Esophagus squamous epithelium (tissue), 5 donors: ENCODE results near the gene NKX2-3. TPM values are rescaled to one million over a fixed set of nuclear protein-coding genes. Genes with fewer than 3 reads are reported as not detected.

ENCODE experiments used
- DNase-seq: peaks from one replicate; lab custom pipeline; 2025; lab: John Stamatoyannopoulos, UW
- H3K27ac ChIP-seq, 4 donors: fragments of 200-600 bp; sonication (generic); one replicate each; pipeline ENCODE4 v1.5.1; 2016 to 2019; ENCODE audit warnings: mild to moderate bottlenecking in 1 of 4
- H3K27me3 ChIP-seq, 4 donors: fragments of 200-600 bp; sonication (generic); 1 replicate in 3 of 4; 2 replicates in 1 of 4; pipeline versions ENCODE4 v1.5.1 to v1.6.0; 2017 to 2021; ENCODE audit warnings: antibody characterized with exemption in 1 of 4
- H3K36me3 ChIP-seq, 3 donors: fragments of 200-600 bp; sonication (generic); one replicate each; pipeline ENCODE4 v1.5.1; 2016 to 2019
- H3K4me1 ChIP-seq, 3 donors: fragments of 200-600 bp; sonication (generic); one replicate each; pipeline ENCODE4 v1.5.1; 2017 to 2019
- H3K4me3 ChIP-seq, 4 donors: fragments of 200-600 bp; sonication (generic); 1 replicate in 3 of 4; 2 replicates in 1 of 4; pipeline ENCODE4 v1.5.1; 2016 to 2019; ENCODE audit warnings: mild to moderate bottlenecking in 2 of 4, moderate library complexity in 1 of 4
- H3K9me3 ChIP-seq, 3 donors: fragments of 200-600 bp; sonication (generic); one replicate each; pipeline ENCODE4 v1.5.1; 2016 to 2019
- POLR2A ChIP-seq, 4 donors: fragments of 450-650 bp; IDR thresholded peaks; one replicate each; pipeline ENCODE4 v1.6.1; 2017; ENCODE audit warnings: antibody characterized with exemption in 4 of 4, mild to moderate bottlenecking in 4 of 4, moderate library complexity in 3 of 4
- WGBS, 2 donors: methylation state at CpG; one replicate each; pipeline ENCODE4 v1.1.5; 2018; 5-methylcytosine and 5-hydroxymethylcytosine counted together
- intact Hi-C: fragments of 100-400 bp; cut with DNase I; formaldehyde crosslinking; loops from one replicate; pipeline ENCODE4 v1.15.0; 2022
- total RNA-seq, 4 donors: library from RNA; depleted of rRNA; stranded (reverse); fragments of >200 nt; gene quantifications; one replicate each; pipeline ENCODE4 v1.1.0, GENCODE V29; 2016
- TF ChIP-seq, protein P1 (sequence below), 6 experiments: fragments of 450-650 bp in 4 of 6; fragments of 200-600 bp in 2 of 6; sonication (generic) in 2 of 6; IDR thresholded peaks; one replicate each; pipeline ENCODE4 v1.5.1; 2016 to 2019; ENCODE audit warnings: antibody characterized with exemption in 6 of 6, mild to moderate bottlenecking in 4 of 6, moderate library complexity in 4 of 6
- donor health status: DM: yes; HTN: yes; CAD: no.

Gene NKX2-3
- total RNA-seq, 4 donors from 2014 or later, result 0.19 to 0.40 TPM; not detected in 2

DNA sequence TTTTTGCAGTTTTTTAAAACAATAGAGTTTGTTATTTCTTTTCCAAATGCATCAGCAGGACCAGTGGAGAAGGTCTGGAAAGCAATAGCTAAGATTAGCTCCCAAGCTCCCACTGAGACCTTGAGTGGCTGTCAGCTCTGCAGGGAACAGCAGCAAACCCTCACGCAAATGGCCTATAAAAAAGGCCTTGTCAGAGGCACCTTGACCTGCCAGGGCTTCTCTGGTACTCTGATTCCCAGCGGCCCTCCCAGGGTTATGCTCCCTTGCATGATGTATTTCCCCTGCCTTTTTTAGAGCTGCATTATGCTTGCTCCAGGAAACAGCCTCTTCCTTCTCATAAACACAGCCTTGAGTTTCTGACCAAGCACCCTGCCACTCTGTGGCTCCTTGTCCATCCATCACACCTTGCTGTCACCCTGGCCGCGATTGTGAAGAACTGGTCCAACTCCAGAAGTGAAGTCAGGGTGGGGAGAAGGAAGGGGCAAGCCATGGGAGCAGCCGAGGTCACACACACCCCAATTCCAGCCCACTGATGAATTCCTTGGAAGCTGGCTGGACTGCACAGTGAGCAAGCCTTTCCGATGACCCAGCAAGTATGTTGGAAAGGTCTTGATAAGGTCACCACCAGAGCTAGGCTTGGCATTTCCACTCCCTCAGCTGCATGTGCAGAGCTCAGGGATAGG, 35.3 kb upstream of the NKX2-3 start:
- 54 to 55% methylated on average over 2 to 3 of the region's 6 CpGs for WGBS, 2 donors
- intact Hi-C loops, result no loop called here
- DNase-seq, result no peak
- peaks cover 0 to 64% (median 0%) of the 10 kb centered on the region in 4 donors for H3K27me3 ChIP-seq
- no peak overlapping the region for H3K4me3 ChIP-seq
- H3K4me1 ChIP-seq, result no peaks in the 10 kb centered on the region
- TF ChIP-seq, protein P1, sequence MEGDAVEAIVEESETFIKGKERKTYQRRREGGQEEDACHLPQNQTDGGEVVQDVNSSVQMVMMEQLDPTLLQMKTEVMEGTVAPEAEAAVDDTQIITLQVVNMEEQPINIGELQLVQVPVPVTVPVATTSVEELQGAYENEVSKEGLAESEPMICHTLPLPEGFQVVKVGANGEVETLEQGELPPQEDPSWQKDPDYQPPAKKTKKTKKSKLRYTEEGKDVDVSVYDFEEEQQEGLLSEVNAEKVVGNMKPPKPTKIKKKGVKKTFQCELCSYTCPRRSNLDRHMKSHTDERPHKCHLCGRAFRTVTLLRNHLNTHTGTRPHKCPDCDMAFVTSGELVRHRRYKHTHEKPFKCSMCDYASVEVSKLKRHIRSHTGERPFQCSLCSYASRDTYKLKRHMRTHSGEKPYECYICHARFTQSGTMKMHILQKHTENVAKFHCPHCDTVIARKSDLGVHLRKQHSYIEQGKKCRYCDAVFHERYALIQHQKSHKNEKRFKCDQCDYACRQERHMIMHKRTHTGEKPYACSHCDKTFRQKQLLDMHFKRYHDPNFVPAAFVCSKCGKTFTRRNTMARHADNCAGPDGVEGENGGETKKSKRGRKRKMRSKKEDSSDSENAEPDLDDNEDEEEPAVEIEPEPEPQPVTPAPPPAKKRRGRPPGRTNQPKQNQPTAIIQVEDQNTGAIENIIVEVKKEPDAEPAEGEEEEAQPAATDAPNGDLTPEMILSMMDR (IDR thresholded peaks at IDR 0.05), result no peak
- H3K27ac ChIP-seq, result no peak overlapping the region
- no peaks in the 10 kb centered on the region for H3K36me3 ChIP-seq
- peaks cover 0 to 11% (median 0%) of the 10 kb centered on the region in 3 donors for H3K9me3 ChIP-seq

DNA sequence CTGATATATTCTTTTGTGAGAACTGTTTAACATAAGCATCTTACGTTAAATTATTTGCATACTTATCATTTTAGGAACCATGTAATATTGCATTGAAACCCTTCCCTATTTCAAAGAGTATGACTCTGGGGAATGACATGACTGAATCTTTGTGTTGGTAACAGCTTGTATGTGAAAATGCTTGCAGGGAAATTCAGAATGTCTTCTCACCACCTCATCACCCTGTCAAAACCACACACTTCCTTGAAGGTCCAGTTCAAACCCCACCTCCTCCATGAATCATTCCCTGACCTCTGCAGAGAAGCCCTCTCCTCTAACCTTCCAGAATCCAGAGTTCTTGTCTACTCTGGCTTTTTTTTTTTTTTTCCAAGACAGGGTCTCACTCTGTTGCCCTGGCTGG, 26.3 kb upstream of the NKX2-3 start:
- DNase-seq, result no peak
- H3K9me3 ChIP-seq, result no peaks in the 10 kb centered on the region
- H3K27me3 ChIP-seq, result peaks cover 0 to 72% (median 0%) of the 10 kb centered on the region in 4 donors
- H3K36me3 ChIP-seq, result no peaks in the 10 kb centered on the region
- H3K27ac ChIP-seq, result no peak overlapping the region
- TF ChIP-seq POLR2A (IDR thresholded peaks at IDR 0.05), result no peak
- TF ChIP-seq, protein P1 (IDR thresholded peaks at IDR 0.05), result no peak
- 83 to 85% methylated on average over 1 of the region's 1 CpG for WGBS, 2 donors
- H3K4me1 ChIP-seq, result no peaks in the 10 kb centered on the region
- intact Hi-C loops, result no loop called here
- no peak overlapping the region for H3K4me3 ChIP-seq

DNA sequence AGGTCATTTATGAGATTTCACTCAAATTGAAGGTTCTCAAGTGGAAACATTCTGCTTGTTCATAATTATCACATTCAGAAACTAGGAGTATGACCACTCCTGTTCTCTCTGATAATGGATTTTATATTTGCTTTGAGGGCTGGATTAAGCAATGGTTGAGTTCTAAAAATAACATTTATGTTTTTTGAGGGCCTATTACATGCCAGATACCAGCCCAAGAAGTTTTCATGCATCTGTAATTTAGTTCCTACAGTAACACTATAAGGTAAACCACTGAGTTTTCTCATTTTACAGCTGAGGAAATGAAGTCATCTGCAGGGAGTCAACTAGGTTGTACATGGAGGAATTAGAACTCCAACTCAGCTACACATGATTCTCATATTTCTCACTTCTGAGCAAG, 25.5 kb upstream of the NKX2-3 start:
- Histone ChIP-seq H3K27me3 (peaks cover 0 to 71% (median 0%) of the 10 kb centered on the region in 4 donors), H3K4me3 (no peak overlapping the region), H3K27ac (no peak overlapping the region), H3K9me3 (no peaks in the 10 kb centered on the region), H3K4me1 (no peaks in the 10 kb centered on the region), H3K36me3 (no peaks in the 10 kb centered on the region)
- intact Hi-C loops, result no loop called here
- DNase-seq, result no peak
- no peak for TF ChIP-seq POLR2A (IDR thresholded peaks at IDR 0.05)
- TF ChIP-seq, protein P1 (IDR thresholded peaks at IDR 0.05), result no peak

DNA sequence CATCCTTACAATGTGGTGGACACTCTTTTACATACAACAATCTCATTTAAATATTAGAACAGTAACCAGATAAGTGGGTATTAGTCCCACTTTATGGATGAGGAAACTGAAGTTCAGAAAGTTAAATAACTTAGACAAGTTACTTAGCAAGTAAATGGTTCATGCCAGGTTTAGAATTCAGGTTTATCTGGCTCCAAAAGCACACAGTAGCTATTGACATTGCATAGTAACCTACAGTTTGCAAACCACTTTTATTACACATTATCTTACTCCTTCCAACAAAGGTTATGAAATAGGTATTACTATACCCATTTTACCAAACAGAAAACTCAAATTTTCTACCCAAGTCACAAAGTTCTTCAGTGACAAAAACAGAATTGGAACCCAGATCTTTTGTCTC, 19.7 kb upstream of the NKX2-3 start:
- no peak for DNase-seq
- no peak for TF ChIP-seq POLR2A (IDR thresholded peaks at IDR 0.05)
- TF ChIP-seq, protein P1 (IDR thresholded peaks at IDR 0.05), result no peak
- H3K36me3 ChIP-seq, result no peaks in the 10 kb centered on the region
- no peaks in the 10 kb centered on the region for H3K9me3 ChIP-seq
- H3K27ac ChIP-seq, result no peak overlapping the region
- H3K4me3 ChIP-seq, result no peak overlapping the region
- peaks cover 0 to 94% (median 0%) of the 10 kb centered on the region in 4 donors for H3K27me3 ChIP-seq
- intact Hi-C loops, result no loop called here
- no peaks in the 10 kb centered on the region for H3K4me1 ChIP-seq

DNA sequence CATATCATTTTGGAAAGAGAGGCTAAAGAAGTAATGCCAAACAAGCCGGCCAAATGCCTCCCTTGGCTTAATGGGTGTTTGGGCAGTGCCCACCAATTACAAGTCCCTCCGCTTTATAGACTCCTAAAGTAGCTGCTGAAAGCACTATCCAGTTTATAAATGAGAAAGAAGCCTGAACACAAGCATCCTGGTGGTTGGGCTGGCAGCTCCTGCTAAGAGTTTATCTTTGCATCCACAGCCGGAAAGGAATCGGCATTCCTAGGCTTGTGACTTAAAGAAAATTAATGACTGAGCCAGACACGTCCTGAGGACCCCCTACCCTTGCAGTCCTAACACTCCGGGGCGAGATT, 13.1 kb upstream of the NKX2-3 start:
- no peak overlapping the region for H3K27ac ChIP-seq
- peaks cover 12 to 99% (median 38%) of the 10 kb centered on the region in 4 donors for H3K27me3 ChIP-seq
- no peaks in the 10 kb centered on the region for H3K9me3 ChIP-seq
- H3K4me1 ChIP-seq, result peaks cover 14 to 41% (median 25%) of the 10 kb centered on the region in 3 donors
- no peak overlapping the region for H3K4me3 ChIP-seq
- DNase-seq, result no peak
- no peaks in the 10 kb centered on the region for H3K36me3 ChIP-seq
- intact Hi-C loops, result no loop called here
- no peak for TF ChIP-seq POLR2A (IDR thresholded peaks at IDR 0.05)
- TF ChIP-seq, protein P1 (IDR thresholded peaks at IDR 0.05), result no peak
- WGBS, 2 donors, result 27 to 32% methylated on average over 7 of the region's 7 CpGs
